MM.1S (cell line): ENCODE data around the gene FBRS.
A peak's percentile ranks its signal among the peaks of the same experiment; 100 is the strongest.

Experiments used
- EZH2 ChIP-seq: fragments of 300-600 bp; sonication (generic); optimal IDR thresholded peaks from 2 replicates; pipeline ENCODE3; 2017; ENCODE audit warnings: low read depth, mild to moderate bottlenecking, antibody characterized with exemption, low read length, mixed read lengths
- TF ChIP-seq, protein P1 (sequence below): fragments of 300-600 bp; sonication (generic); IDR thresholded peaks from 2 replicates; pipeline ENCODE4 v1.5.1; 2016; ENCODE audit warnings: antibody characterized with exemption, low read length, mixed read lengths

GRCh38 chr16:30628628-30629540 lies 29.3 kb upstream of the FBRS start:
- TF ChIP-seq, protein P1, sequence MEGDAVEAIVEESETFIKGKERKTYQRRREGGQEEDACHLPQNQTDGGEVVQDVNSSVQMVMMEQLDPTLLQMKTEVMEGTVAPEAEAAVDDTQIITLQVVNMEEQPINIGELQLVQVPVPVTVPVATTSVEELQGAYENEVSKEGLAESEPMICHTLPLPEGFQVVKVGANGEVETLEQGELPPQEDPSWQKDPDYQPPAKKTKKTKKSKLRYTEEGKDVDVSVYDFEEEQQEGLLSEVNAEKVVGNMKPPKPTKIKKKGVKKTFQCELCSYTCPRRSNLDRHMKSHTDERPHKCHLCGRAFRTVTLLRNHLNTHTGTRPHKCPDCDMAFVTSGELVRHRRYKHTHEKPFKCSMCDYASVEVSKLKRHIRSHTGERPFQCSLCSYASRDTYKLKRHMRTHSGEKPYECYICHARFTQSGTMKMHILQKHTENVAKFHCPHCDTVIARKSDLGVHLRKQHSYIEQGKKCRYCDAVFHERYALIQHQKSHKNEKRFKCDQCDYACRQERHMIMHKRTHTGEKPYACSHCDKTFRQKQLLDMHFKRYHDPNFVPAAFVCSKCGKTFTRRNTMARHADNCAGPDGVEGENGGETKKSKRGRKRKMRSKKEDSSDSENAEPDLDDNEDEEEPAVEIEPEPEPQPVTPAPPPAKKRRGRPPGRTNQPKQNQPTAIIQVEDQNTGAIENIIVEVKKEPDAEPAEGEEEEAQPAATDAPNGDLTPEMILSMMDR = peak; percentile 92
- TF ChIP-seq EZH2 = no peak
